H9 (cell line): ENCODE results near the gene GOT1. TPM values are rescaled to one million over a fixed set of nuclear protein-coding genes. Genes with fewer than 3 reads are reported as not detected.
A peak's percentile ranks its signal among the peaks of the same experiment; 100 is the strongest.

Experiments
- DNase-seq: peaks from one replicate; pipeline ENCODE4 v3.0.0-alpha.2; 2017
- H2AFZ ChIP-seq: one replicate; pipeline ENCODE4 v1.6.1; 2013; ENCODE audit warnings: mild to moderate bottlenecking, low read length, control low read depth, moderate library complexity
- H2AK5ac ChIP-seq: 2 replicates; pipeline ENCODE4 v1.6.1; 2013; ENCODE audit warnings: low read length, control low read depth, mixed read lengths; ENCODE audit not compliant: insufficient read length
- H2BK120ac ChIP-seq: one replicate; pipeline ENCODE4 v1.6.1; 2013; ENCODE audit warnings: low read depth, mild to moderate bottlenecking, low read length, control low read depth, inconsistent platforms; ENCODE audit not compliant: poor library complexity, severe bottlenecking
- H2BK12ac ChIP-seq: 2 replicates; pipeline ENCODE4 v1.6.1; 2013; ENCODE audit warnings: low read length, control low read depth, mixed read lengths, low read depth; ENCODE audit not compliant: insufficient read length
- H2BK15ac ChIP-seq: 2 replicates; pipeline ENCODE4 v1.6.1; 2013; ENCODE audit warnings: low read depth, low read length, control low read depth
- H2BK20ac ChIP-seq: one replicate; pipeline ENCODE4 v1.6.1; 2013; ENCODE audit warnings: low read depth, mild to moderate bottlenecking, low read length, control low read depth, inconsistent platforms; ENCODE audit not compliant: poor library complexity, severe bottlenecking
- H2BK5ac ChIP-seq: 2 replicates; pipeline ENCODE4 v1.6.1; 2013; ENCODE audit warnings: low read length, control low read depth, mixed read lengths; ENCODE audit not compliant: insufficient read length
- H3K14ac ChIP-seq: 2 replicates; pipeline ENCODE4 v1.6.1; 2013; ENCODE audit warnings: low read length, control low read depth; ENCODE audit not compliant: insufficient read depth
- H3K18ac ChIP-seq: 2 replicates; pipeline ENCODE4 v1.6.1; 2013; ENCODE audit warnings: low read depth, mild to moderate bottlenecking, mixed read lengths, low read length, control low read depth; ENCODE audit not compliant: insufficient read length
- H3K23ac ChIP-seq: 2 replicates; pipeline ENCODE4 v1.6.1; 2013; ENCODE audit warnings: low read length, control low read depth, mixed read lengths, low read depth; ENCODE audit not compliant: insufficient read length
- H3K23me2 ChIP-seq: 2 replicates; pipeline ENCODE4 v1.6.1; 2013; ENCODE audit warnings: low read depth, mild to moderate bottlenecking, mixed read lengths, low read length, control low read depth; ENCODE audit not compliant: insufficient read length, poor library complexity, severe bottlenecking
- H3K27ac ChIP-seq: 2 replicates; pipeline ENCODE4 v1.5.1; 2013; ENCODE audit warnings: low read length, control low read depth, mixed read lengths, low read depth; ENCODE audit not compliant: insufficient read length
- H3K27me3 ChIP-seq: 2 replicates; pipeline ENCODE4 v1.6.1; 2013; ENCODE audit warnings: low read length, control low read depth, inconsistent platforms; ENCODE audit not compliant: insufficient read depth
- H3K4ac ChIP-seq: 2 replicates; pipeline ENCODE4 v1.6.1; 2013; ENCODE audit warnings: low read depth, mild to moderate bottlenecking, control low read depth, inconsistent platforms, low read length, moderate library complexity
- H3K4me1 ChIP-seq: 2 replicates; pipeline ENCODE4 v1.6.1; 2013; ENCODE audit warnings: low read length, control low read depth, inconsistent platforms; ENCODE audit not compliant: insufficient read depth
- H3K4me2 ChIP-seq: 2 replicates; pipeline ENCODE4 v1.6.1; 2013; ENCODE audit warnings: low read length, control low read depth, mixed read lengths; ENCODE audit not compliant: insufficient read length, insufficient read depth
- H3K56ac ChIP-seq: 2 replicates; pipeline ENCODE4 v1.6.1; 2013; ENCODE audit warnings: low read depth, mild to moderate bottlenecking, mixed read lengths, low read length, control low read depth; ENCODE audit not compliant: insufficient read length
- H3K79me1 ChIP-seq: 2 replicates; pipeline ENCODE4 v1.6.1; 2013; ENCODE audit warnings: low read depth, mild to moderate bottlenecking, moderate library complexity, low read length, control low read depth, inconsistent platforms; ENCODE audit not compliant: insufficient read depth, poor library complexity, severe bottlenecking
- H3K79me2 ChIP-seq: 2 replicates; pipeline ENCODE4 v1.6.1; 2013; ENCODE audit warnings: low read length, control low read depth, inconsistent platforms; ENCODE audit not compliant: insufficient read depth
- H3K9ac ChIP-seq: 2 replicates; pipeline ENCODE4 v1.6.1; 2013; ENCODE audit warnings: low read length, control low read depth, mixed read lengths; ENCODE audit not compliant: insufficient read length; ENCODE audit errors: extremely low read depth
- H3K9me3 ChIP-seq: one replicate; pipeline ENCODE4 v1.6.1; 2013; ENCODE audit warnings: low read depth, low read length, inconsistent platforms; ENCODE audit not compliant: control insufficient read depth
- H3T11ph ChIP-seq: one replicate; pipeline ENCODE4 v1.6.1; 2013; ENCODE audit warnings: mild to moderate bottlenecking, low read length, control low read depth, inconsistent platforms
- H4K20me1 ChIP-seq: one replicate; pipeline ENCODE4 v1.6.1; 2013; ENCODE audit not compliant: control insufficient read depth, insufficient read length, insufficient read depth
- H4K5ac ChIP-seq: 2 replicates; pipeline ENCODE4 v1.6.1; 2013; ENCODE audit warnings: low read depth, mild to moderate bottlenecking, mixed read lengths, low read length, control low read depth; ENCODE audit not compliant: insufficient read length
- H4K8ac ChIP-seq: replicated peaks from 2 replicates; pipeline ENCODE4 v1.6.1; 2013; ENCODE audit warnings: low read length, control low read depth, mixed read lengths, low read depth; ENCODE audit not compliant: insufficient read length
- H4K91ac ChIP-seq: 2 replicates; pipeline ENCODE4 v1.6.1; 2013; ENCODE audit warnings: low read depth, mild to moderate bottlenecking, moderate library complexity, mixed read lengths, low read length, control low read depth; ENCODE audit not compliant: insufficient read length
- H3K27ac Mint-ChIP-seq, 3 experiments: 2 replicates in 2 of 3; 3 replicates in 1 of 3; pipeline ENCODE4 v1.8.0; 2020 to 2021; ENCODE audit warnings: mixed read lengths in 3 of 3, mild to moderate bottlenecking in 1 of 3, moderate library complexity in 1 of 3
- H3K27me3 Mint-ChIP-seq: 2 replicates; pipeline ENCODE4 v1.8.0; 2021; ENCODE audit warnings: low read depth, mild to moderate bottlenecking, moderate library complexity, mixed read lengths
- H3K36me3 Mint-ChIP-seq, 3 experiments: 2 replicates in 2 of 3; 3 replicates in 1 of 3; pipeline ENCODE4 v1.8.0; 2020 to 2021; ENCODE audit warnings: low read depth in 3 of 3, mixed read lengths in 3 of 3; ENCODE audit not compliant: insufficient read depth in 1 of 3
- H3K4me1 Mint-ChIP-seq, 2 experiments: 2 replicates each; pipeline ENCODE4 v1.8.0; 2020; ENCODE audit warnings: mixed read lengths in 2 of 2
- H3K4me3 Mint-ChIP-seq, 2 experiments: 2 replicates in 1 of 2; 3 replicates in 1 of 2; pipeline ENCODE4 v1.8.0; 2020 to 2021; ENCODE audit warnings: mild to moderate bottlenecking in 2 of 2, mixed read lengths in 2 of 2, moderate library complexity in 1 of 2
- H3K9me3 Mint-ChIP-seq, 2 experiments: 2 replicates in 1 of 2; 3 replicates in 1 of 2; pipeline ENCODE4 v1.8.0; 2020; ENCODE audit warnings: mild to moderate bottlenecking in 2 of 2, mixed read lengths in 2 of 2, moderate library complexity in 1 of 2
- WGBS: extraction: QIAGEN DNeasy Blood & Tissue Kit; methylation state at CpG from one replicate; pipeline ENCODE4 v1.1.7; 2013; ENCODE audit warnings: missing lambda C conversion rate, low lambda C conversion rate, mixed read lengths; ENCODE audit not compliant: insufficient read length; ENCODE audit errors: extremely low coverage; 5-methylcytosine and 5-hydroxymethylcytosine counted together
- total RNA-seq: library from RNA; stranded (reverse); gene quantifications from 2 replicates; pipeline ENCODE4 v1.2.1, GENCODE V29; 2021
- TF ChIP-seq, protein P1 (sequence below): fragments of 200-600 bp; sonication (generic); conservative IDR thresholded peaks from 3 replicates; pipeline ENCODE4 v1.8.0; 2021; ENCODE audit warnings: antibody characterized with exemption, mild to moderate bottlenecking

The GOT1 gene
- total RNA-seq, 1 experiment from 2014 or later = 43.3 TPM

DNA sequence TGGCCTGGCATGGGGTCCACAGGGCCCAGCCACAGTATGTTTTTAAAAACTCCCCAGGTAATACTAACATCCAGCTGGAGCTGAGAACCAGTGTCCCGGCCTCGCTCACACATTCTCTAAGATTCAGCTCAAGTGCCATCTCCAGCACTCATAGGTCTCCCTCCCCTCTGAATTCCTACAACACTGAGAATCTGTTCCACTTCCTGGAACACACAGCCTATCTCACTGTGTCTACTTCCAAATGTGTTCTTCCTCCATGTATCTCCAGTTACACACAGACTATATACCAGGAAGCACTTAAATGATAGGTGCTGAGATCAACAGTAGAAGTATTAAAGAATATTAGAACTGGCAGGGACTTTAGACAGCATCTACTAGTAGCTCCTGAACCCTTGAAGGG is 10.7 kb downstream of the GOT1 start:
- no peak overlapping the region for H3K27ac ChIP-seq
- no peak overlapping the region for H2BK120ac ChIP-seq
- H2BK5ac ChIP-seq = no peak overlapping the region
- peaks cover 0 to under 1% of the 10 kb centered on the region in 2 experiments; a peak in 1 of 4 replicates for H3K4me1 Mint-ChIP-seq
- no peaks in the 10 kb centered on the region for H3K9me3 ChIP-seq
- no CpG with 5 or more reads among the region's 2 CpGs for WGBS
- no peak for DNase-seq
- no peak overlapping the region for H4K8ac ChIP-seq
- H3K4ac ChIP-seq = no peak overlapping the region
- no peak overlapping the region for H4K91ac ChIP-seq
- TF ChIP-seq, protein P1, sequence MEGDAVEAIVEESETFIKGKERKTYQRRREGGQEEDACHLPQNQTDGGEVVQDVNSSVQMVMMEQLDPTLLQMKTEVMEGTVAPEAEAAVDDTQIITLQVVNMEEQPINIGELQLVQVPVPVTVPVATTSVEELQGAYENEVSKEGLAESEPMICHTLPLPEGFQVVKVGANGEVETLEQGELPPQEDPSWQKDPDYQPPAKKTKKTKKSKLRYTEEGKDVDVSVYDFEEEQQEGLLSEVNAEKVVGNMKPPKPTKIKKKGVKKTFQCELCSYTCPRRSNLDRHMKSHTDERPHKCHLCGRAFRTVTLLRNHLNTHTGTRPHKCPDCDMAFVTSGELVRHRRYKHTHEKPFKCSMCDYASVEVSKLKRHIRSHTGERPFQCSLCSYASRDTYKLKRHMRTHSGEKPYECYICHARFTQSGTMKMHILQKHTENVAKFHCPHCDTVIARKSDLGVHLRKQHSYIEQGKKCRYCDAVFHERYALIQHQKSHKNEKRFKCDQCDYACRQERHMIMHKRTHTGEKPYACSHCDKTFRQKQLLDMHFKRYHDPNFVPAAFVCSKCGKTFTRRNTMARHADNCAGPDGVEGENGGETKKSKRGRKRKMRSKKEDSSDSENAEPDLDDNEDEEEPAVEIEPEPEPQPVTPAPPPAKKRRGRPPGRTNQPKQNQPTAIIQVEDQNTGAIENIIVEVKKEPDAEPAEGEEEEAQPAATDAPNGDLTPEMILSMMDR = no peak
- peaks cover 29 to 33% (median 31%) of the 10 kb centered on the region in 3 experiments for H3K36me3 Mint-ChIP-seq
- H3K18ac ChIP-seq = no peak overlapping the region
- H3K9me3 Mint-ChIP-seq = 0 out of 5 replicates have a peak, but pooled peaks cover 0 to 2% of the 10 kb centered on the region in 2 experiments
- H3K27me3 ChIP-seq = no peaks in the 10 kb centered on the region
- H2AFZ ChIP-seq = no peak overlapping the region
- H3K9ac ChIP-seq = no peak overlapping the region
- H2BK15ac ChIP-seq = no peak overlapping the region
- no peak overlapping the region for H2BK20ac ChIP-seq
- no peak overlapping the region for H3K23ac ChIP-seq
- no peak overlapping the region for H4K5ac ChIP-seq
- no peaks in the 10 kb centered on the region for H4K20me1 ChIP-seq
- H3K79me2 ChIP-seq = no peaks in the 10 kb centered on the region; the same call in 1 of the 2 replicates
- no peak overlapping the region for H3K14ac ChIP-seq
- peak overlapping the region in 1 of 3 experiments; percentile 49; a peak in 1 of 7 replicates for H3K27ac Mint-ChIP-seq
- peaks cover 2% of the 10 kb centered on the region for H3K79me1 ChIP-seq
- H2BK12ac ChIP-seq = no peak overlapping the region
- H3K27me3 Mint-ChIP-seq = no peaks in the 10 kb centered on the region
- no peaks in the 10 kb centered on the region for H3K23me2 ChIP-seq
- no peak overlapping the region for H3K4me3 Mint-ChIP-seq
- H3K56ac ChIP-seq = no peak overlapping the region
- no peaks in the 10 kb centered on the region for H3K4me1 ChIP-seq
- H2AK5ac ChIP-seq = no peak overlapping the region
- H3T11ph ChIP-seq = no peak overlapping the region
- no peak overlapping the region for H3K4me2 ChIP-seq
